ENCODE results near the gene ACBD6.

Gene ACBD6

GRCh38 chr1:180287988-180288705 is 214.2 kb downstream of the ACBD6 start:
- DNase-seq = no peak

- DNase-seq = no peak
These were observed 216.0 kb downstream of the ACBD6 start for GRCh38 chr1:180286417-180286816.

- DNase-seq = no peak
These were observed 219.3 kb downstream of the ACBD6 start for GRCh38 chr1:180283098-180283497.

- no peak for DNase-seq
These were observed 219.9 kb downstream of the ACBD6 start for GRCh38 chr1:180282401-180283044.

GRCh38 chr1:180281490-180281889 is 220.9 kb downstream of the ACBD6 start:
- no peak for DNase-seq

- DNase-seq = no peak
These were observed 221.8 kb downstream of the ACBD6 start for GRCh38 chr1:180280617-180281016.

- DNase-seq = no peak
These were observed 222.7 kb downstream of the ACBD6 start for GRCh38 chr1:180279651-180280050.

GRCh38 chr1:180278596-180279395 is 223.6 kb downstream of the ACBD6 start:
- DNase-seq = no peak

- DNase-seq = no peak
These were observed 224.2 kb downstream of the ACBD6 start for GRCh38 chr1:180278194-180278515.

GRCh38 chr1:180277476-180278193 is 224.7 kb downstream of the ACBD6 start:
- no peak for DNase-seq

GRCh38 chr1:180275726-180276125 is 226.7 kb downstream of the ACBD6 start:
- DNase-seq = no peak

GRCh38 chr1:180274221-180274620 is 228.2 kb downstream of the ACBD6 start:
- no peak for DNase-seq

- no peak for DNase-seq
These were observed 229.3 kb downstream of the ACBD6 start for GRCh38 chr1:180273066-180273465.

- no peak for DNase-seq
These were observed 230.0 kb downstream of the ACBD6 start for GRCh38 chr1:180272395-180272794.

- no peak for DNase-seq
These were observed 230.8 kb downstream of the ACBD6 start for GRCh38 chr1:180271272-180272255.

GRCh38 chr1:180270530-180271271 is 231.7 kb downstream of the ACBD6 start:
- no peak for DNase-seq

- no peak for DNase-seq
These were observed 232.5 kb downstream of the ACBD6 start for GRCh38 chr1:180269645-180270529.

GRCh38 chr1:180268556-180269075 is 233.8 kb downstream of the ACBD6 start:
- no peak for DNase-seq

GRCh38 chr1:180267761-180268555 is 234.4 kb downstream of the ACBD6 start:
- no peak for DNase-seq

Measured in activated T-cell treated with anti-CD3 and anti-CD28 coated beads, Interleukin-2, amount 50 U/mL, for 1 hour (primary cell).